GM18867 (cell line): Measurements from ENCODE around the gene ZNF385B.

Experiments
- ATAC-seq: cut with Tn5 transposase; IDR thresholded peaks from one replicate; pipeline ENCODE4 v1.9.1; 2021; ENCODE audit warnings: mild to moderate bottlenecking, moderate library complexity; ENCODE audit not compliant: unreplicated experiment

ZNF385B gene

GRCh38 chr2:179857236-179857635 lies 4.2 kb downstream of the ZNF385B start:
- no peak for ATAC-seq

- ATAC-seq = no peak
Observed at GRCh38 chr2:179856205-179856604, 5.2 kb downstream of the ZNF385B start.

GRCh38 chr2:179855673-179856072 lies 5.7 kb downstream of the ZNF385B start:
- ATAC-seq = no peak

GRCh38 chr2:179854891-179855290 lies 6.5 kb downstream of the ZNF385B start:
- no peak for ATAC-seq

GRCh38 chr2:179853108-179853507 lies 8.3 kb downstream of the ZNF385B start:
- ATAC-seq = no peak

- ATAC-seq = no peak
Observed at GRCh38 chr2:179850188-179850587, 11.2 kb downstream of the ZNF385B start.

GRCh38 chr2:179849719-179850118 lies 11.7 kb downstream of the ZNF385B start:
- no peak for ATAC-seq

GRCh38 chr2:179843541-179843940 lies 17.9 kb downstream of the ZNF385B start:
- no peak for ATAC-seq

GRCh38 chr2:179842498-179843153 lies 18.8 kb downstream of the ZNF385B start:
- peak; percentile 64 for ATAC-seq

- no peak for ATAC-seq
Observed at GRCh38 chr2:179840840-179841239, 20.6 kb downstream of the ZNF385B start.

- ATAC-seq = no peak
Observed at GRCh38 chr2:179837408-179837807, 24.0 kb downstream of the ZNF385B start.

- no peak for ATAC-seq
Observed at GRCh38 chr2:179830043-179830787, 31.2 kb downstream of the ZNF385B start.

GRCh38 chr2:179826297-179826696 lies 35.1 kb downstream of the ZNF385B start:
- ATAC-seq = no peak

- no peak for ATAC-seq
Observed at GRCh38 chr2:179825494-179825893, 35.9 kb downstream of the ZNF385B start.

GRCh38 chr2:179824961-179825360 lies 36.5 kb downstream of the ZNF385B start:
- no peak for ATAC-seq

GRCh38 chr2:179822540-179822939 lies 38.9 kb downstream of the ZNF385B start:
- no peak for ATAC-seq

GRCh38 chr2:179818546-179818945 lies 42.9 kb downstream of the ZNF385B start:
- no peak for ATAC-seq

GRCh38 chr2:179817181-179817841 lies 44.1 kb downstream of the ZNF385B start:
- ATAC-seq = no peak

- ATAC-seq = no peak
Observed at GRCh38 chr2:179814050-179814449, 47.4 kb downstream of the ZNF385B start.

GRCh38 chr2:179812501-179812900 lies 48.9 kb downstream of the ZNF385B start:
- no peak for ATAC-seq

- ATAC-seq = no peak
Observed at GRCh38 chr2:179811042-179811441, 50.4 kb downstream of the ZNF385B start.

- no peak for ATAC-seq
Observed at GRCh38 chr2:179809606-179810005, 51.8 kb downstream of the ZNF385B start.
